ENCODE results near the gene HP1BP3.
"Not testable (repeated sequence)": the region's sequence is repeated elsewhere in the genome, so short reads cannot be mapped to it uniquely, and the experiment has no call there.

HP1BP3 gene

DNA sequence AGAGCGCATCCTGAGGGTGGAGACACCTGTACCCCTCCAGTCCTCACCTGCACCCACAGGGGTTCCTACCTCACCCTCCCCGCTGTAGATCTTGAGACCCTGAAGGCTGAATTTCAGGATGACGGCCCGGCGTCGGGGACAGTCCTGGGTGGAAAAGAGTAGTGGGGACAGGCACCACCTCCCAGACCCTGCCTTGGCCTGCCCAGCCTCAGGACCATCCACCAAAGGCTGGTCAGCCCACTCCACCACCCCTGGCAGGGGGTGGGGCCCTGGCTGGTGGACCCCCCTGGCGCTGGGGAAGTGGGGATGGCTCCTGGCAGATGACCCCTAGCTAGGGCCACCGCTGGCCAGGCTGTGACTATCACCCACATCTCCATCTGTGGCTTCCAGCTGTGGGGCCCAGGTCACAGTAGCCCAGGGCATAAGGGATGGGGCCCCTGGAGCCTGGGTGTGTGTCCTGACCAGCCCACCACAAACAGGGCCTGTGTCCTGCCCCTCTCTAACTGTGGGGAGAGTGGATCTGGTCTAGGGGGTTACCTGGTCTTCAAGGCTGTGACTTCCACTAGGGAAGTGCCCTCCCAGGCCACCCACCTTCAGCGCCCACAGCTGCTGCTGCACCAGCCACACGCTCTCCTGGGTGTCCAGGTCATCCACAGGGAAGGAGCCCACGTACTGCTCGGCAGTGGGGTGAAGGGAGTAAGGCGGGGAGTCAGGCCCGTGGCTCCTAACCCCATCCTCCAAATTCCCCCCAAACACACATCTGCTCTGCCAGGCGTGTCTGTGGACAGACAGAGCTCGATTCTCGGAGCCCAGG, 60.0 kb downstream of the HP1BP3 start:
- DNase-seq (ENCODE audit: low spot score) = no peak

DNA sequence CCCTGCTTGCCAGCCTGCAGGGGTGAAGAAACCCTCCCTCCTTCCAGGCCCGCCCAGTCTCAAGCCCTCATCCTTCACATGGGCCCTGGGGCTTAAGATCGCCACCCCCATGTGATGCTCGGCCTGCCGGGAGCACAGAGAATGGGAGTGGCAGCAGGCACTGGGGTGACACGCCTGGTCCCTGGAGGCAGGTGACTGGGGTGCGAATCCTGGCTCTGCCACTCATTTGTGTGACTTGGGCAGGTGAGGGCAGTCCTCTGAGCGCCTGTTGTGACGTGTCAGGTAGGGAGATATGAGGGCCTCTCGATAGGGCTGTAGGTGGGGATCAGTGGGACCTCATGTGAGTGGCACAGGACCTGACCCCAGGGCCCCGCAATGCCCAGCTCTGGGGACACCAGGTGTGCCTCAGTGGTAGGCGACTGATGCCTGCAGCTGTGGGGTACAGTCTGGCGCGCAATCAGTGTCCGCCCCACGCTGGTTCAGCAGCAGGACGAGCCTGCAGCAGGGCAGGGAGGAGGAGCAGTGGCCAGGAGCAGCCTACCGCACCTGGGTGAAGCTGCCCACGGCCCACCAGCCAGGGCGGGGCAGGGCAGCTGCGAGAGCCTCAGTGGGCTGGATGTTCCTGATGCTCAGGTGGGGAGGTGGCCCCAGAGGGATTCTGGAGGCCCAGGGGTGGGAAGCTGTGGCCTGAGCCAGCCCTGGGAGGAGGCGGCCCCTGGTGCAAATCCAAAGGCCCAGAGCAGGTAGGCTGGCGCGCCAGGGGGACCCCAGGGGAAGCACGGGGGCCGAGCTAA, 60.8 kb downstream of the HP1BP3 start:
- no peak for DNase-seq (ENCODE audit: low spot score)

DNA sequence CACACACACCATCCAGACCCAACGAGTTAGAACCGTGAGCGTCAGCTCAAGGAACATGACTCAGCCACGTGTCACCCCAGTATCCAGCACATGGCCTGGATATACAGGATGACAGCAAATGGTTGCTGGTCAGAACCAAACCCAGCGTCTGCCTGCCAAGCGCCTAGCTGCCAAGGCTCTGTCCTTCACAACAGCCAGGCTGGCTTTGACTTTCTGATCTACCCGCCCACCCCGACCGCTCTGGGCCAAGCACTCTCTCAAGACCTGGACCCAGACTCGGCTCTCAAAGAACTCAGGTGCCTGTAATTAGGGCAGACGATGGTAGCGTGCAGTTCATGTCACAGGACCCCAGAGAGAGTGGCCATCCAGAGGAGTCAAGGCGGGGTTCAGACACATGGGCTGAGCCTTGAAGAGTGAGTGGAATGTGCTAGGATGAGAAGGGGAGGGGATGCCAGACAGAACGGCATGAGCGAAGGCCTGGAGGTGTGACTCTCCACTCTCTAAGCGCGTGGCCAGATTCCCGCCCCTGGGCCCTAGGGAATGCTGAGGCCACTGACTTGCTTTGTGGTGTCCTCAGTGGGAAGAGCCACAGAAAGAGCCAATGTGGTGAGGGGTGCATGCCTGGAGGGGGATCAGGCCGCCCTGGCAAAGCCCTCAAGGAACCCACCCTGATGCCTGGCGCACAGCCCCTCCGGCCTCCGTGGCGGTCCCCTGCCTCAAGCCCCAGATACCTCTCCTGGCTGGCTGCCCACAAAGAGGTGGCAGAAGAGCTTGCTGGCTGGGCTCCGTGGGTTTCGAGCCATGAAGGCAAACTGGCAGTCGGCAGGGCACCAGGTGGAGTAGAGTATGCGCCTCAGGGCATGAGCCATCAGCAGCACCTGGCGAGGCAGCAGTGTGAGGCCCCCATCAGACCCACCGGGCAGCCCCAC, 61.7 kb downstream of the HP1BP3 start:
- DNase-seq (ENCODE audit: low spot score) = no peak

DNA sequence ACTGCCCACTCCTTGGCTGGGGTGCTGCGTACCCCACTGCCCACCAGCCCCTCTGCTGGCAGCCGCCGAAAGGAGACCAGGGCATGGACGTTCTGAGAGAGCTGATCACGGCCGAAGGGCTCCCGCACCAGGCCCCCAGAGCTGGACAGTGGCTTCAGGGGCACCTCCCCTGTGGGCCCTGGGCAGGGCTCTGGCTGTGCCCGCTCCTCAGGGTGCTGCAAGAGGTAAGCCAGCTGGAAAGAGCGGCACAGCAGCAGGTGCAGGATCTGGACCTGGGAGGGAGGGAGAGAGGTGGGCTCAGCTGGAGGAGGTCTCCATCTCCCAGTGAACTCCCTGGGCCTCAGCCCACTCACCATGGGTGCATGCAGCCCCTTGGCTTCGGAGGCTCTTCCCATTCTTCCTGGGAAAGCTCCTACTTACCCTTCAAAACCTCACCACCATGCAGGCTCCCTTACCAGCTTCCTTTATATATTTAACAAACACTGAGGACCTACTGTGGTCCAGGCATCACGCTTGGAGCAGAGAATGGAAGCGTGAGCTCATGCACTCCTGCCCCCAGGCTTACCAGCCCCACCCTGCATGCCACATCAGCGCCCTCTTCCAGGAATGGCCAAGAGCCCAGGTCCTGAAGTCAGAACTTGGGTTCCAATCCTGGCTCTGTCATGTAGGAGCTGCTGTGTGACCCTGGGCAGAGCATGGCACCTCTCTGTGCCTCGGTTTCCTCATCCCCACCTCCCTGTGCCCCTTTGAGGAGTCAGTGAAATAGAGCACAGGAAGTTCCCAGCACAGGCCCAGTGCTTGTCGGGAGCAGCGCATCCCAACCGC, 62.5 kb downstream of the HP1BP3 start:
- DNase-seq (ENCODE audit: low spot score) = no peak

DNA sequence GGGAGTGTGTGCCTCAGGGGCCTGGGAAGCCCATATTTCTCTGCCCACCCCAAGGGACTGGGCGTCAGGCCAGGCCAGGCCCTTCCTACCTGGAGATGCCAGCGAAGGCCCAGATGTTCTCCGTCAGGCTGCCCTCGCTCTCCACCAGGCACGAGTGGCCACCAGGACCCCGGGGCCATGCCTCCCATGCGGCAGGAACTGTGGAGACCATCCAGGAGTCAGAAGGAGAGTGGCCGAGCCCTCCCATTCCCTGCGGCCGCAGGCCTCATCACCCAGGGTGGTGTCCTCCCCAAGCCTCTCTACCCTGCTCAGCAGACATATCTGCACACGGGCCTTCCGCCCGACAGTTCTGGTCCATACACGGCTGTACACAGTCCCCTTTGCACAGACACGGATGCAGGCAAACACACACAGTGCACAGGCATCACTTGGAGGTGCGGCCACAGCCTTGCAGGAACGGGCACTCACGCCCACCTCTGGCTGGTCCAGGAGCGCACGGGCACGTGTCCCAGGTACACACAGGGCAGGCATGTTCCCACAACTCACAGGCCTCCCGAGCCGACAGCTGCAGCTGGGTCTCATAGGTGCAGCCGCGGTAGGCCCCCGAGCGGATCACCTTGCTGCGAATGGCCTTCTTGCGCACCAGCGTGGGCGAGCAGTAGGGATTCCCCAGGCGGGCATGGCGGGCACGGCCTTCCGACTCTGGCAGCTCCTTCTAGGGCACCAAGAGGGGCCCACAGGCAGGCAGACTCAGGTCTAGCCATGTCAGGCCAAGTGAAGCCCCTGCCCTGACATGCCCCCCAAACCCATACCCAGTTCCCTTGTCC, 63.4 kb downstream of the HP1BP3 start:
- no peak for DNase-seq (ENCODE audit: low spot score)

DNA sequence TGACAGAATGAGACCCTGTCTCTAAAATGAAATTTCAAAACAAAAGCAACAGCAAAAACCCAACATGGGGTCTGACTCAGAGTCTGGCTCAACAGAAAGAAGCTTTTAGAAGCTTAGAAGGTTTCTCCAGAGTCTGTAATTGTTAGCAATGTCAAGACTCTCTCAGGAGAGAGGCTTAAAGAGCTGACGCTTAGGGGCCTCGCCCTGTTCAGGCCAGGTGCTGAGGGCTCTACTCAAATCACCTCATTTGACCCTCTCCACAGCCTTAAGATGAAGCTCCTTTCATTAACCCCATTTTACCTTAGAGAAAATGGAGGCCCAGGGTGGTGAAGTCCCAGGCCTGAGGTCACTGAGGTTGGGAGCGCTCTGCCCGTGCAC, 64.0 kb downstream of the HP1BP3 start:
- no peak for DNase-seq (ENCODE audit: low spot score)

DNA sequence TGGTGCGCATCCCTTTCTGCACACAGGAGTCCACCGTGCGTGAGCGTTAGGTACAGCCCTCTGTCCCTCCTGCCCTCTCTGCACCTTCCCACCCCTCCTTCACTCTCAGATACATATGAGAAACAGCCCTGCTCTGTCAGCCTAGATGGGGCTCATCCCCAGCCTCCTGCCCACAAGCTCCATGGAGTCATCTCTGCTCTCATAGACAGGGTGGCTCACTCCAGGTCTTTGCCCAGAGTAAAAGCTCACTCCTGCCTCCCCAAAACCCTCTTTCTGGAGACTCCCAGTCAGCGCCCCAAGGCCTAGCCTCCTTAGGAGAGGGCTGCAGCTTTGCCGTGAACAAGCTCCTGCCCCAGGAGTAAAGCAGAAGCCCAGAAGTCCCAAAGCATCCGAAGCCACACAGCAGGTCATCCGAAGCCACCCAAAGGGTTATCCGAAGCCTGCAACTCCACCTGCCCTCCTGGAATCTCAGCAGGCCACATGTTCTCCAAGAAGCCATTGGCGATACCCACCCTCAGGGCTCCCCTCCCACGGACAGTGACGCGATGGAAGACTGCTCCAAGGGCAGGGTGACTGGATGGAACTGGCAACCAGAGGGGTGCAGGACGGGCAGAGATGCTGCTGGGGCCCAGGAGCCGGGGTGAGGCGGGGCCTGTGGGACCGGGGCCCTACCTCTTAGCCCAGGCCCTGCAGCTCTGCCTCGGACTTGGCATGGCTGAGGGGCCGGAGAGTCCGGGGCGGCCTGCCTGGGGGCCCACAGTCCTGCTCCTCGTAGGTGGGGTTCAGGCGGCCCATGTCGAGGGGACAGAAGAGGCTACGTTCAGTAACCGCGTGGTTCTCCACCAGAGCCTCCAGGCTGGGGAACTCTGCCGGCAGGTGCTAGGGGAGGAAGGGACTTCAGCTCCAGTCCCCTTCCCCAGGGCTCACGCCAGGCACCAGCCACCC, 65.7 kb downstream of the HP1BP3 start:
- DNase-seq (ENCODE audit: low spot score) = no peak

DNA sequence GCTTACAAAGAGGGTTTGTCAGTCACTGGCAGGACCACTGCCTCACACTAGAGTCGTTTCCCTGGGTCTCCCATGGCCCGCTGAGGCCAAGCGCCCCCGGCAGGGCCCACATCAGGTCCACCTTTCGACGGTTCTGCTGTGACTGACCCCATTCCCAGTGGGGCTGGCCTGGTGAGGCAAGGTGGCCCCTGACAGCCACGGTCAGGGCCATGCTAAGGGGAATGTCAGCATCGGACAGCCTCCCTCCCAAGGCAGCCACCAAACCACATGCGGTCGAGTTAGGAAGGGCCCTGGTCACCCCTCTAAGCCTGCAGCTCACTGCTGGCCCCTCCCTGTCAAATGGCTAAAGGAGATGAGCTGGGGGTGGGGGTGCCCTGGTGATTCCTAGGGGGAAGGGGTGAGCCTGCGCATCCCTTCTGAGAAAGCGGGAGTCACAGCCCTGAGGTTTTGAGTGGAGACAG, 66.4 kb downstream of the HP1BP3 start:
- no peak for DNase-seq (ENCODE audit: low spot score)

DNA sequence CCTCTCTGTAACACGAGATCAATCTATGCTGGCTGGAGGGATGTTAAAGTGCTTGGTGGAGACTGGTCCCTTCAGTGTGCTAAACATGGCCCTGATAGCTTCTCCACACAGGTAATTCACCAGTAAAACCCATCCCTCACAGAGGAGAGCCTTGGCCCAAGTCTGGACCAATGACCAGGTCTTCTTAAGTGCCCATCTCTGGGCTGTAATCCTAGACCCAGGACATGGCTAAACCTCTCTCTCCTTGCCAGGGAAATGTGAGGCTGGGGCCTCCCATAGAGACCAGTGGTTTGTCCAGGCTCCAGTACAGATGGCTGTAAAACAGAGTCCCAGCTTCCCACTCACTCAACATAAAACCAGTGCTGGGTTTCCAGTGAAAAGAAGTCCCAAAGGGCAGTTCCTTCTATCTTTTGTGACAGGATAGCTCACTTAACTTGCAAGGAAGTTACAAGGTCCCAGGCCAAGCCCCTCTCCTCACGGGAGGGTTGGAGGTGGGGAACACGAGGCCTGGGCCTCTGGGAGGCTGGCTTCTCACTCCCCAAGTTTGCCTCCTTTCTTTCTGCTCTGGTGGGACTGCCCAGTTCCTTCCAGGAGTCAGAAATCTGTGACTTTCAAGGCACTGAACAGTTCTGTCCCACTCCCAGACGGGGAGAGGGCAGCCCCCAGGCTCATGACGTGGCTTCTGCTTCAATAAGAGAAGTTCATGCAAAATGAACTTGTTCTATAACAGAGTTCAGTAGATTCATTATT, 67.1 kb downstream of the HP1BP3 start:
- no peak for DNase-seq (ENCODE audit: low spot score)

DNA sequence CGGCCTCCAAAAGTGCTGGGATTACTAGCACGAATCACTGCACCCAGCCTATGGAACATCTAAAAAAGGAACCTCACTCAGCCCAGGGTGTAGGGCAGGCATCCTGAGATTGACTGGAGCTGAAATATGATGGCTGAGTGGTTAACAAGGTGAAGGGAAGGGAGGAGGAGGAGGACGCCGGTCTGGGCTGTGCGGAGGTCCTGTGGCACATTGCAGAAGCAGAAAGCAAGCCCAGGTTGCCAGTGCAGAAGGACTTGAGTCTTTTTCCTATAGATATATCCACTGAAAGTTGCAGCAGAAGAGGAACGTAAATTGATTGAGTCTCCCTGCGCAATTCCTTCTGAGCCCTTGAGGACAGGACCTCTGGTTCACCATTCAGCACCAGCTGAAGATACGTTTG, 67.8 kb downstream of the HP1BP3 start:
- DNase-seq (ENCODE audit: low spot score) = no peak

DNA sequence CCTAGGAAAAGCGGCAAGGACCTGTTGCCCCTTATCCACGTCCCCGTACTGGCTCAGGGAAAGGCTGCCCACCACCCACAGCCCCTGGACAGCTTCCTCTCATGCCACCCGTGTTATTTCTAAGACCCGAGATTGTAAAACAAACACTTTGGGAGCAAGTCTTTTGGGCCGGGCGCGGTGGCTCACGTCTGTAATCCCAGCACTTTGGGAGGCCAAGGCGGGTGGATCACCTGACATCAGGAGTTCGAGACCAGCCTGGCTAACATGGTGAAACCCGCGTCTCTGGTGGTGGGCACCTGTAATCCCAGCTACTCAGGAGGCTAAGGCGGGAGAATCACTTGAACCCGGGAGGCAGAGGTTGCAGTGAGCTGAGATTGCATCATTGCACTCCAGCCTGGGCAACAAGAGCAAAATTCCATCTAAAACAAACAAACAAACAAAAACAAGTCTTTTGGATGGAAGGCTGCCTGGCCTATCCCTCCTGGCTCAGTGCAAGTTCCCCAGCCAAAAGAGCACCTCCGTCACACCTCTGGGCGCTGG, 68.7 kb downstream of the HP1BP3 start:
- DNase-seq (ENCODE audit: low spot score) = not testable (repeated sequence)

DNA sequence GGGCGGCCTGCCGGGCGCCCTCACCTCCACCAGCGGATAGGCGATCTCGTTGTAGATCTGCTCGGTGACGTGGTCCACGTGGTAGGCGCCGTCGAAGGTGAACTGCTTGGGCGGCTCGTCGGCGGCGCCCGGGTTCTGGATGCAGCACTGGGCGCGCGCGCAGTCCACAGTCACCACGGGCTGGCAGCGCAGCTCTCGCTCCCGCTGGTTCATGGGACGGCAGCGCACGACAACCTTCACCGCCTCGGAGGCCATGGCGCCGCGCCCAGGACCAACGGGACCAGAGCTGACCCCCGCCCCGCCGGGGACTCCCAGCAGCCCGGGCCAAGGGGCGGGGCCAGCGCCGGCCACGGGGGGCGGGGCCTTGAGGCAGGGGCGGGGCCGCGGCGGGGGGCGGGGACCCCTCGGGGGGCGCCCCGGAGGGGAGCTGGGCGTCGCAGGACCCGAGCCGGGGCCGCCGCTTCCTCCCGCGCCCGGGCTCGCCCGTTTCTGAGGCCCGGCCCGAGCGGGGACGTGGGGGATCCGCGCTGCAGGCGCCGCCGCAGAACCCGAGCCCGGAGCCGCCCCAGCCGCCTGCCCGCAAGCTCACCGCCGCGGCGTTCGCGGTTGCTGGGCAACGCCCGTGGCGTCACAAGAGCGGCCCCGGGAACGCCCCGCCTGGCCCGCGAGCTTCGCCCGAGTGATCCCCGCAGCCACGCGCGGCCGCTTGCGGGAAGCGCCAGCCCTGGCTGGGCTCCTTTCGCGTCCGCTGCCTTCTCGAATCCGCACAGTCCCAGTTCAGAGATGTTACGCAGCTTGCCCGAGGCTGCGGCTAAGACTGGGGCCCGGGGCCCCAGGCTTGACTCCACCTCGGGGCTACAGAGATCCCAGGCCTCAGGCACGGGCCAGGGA, 69.4 kb downstream of the HP1BP3 start, which contains the start of gene KIF17:
Gene KIF17 (minus strand): TSS at position 556 of the 891 bp plus-strand sequence. CDS start 301 bp downstream, at position 255.
- DNase-seq (ENCODE audit: low spot score) = no peak

DNA sequence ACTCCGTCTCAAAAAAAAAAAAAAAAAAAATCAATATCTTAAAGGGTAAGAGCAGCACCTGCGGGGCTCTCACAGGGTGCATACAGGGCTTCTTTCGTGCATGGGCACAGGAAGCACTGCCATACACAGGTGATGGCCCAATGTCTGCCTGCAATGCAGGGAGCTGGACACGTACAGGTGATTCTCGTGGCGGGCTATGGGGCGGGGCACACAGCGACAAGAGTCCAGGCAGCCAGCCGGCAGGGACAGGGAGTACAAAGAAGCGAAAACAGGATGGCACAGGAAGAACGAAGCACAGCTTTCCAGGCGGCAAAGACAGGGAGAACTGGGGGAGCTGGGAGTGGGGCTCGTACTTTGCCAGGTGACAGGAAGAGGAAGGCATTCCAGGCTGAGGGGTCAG, 70.9 kb downstream of the HP1BP3 start:
- DNase-seq (ENCODE audit: low spot score) = no peak

DNA sequence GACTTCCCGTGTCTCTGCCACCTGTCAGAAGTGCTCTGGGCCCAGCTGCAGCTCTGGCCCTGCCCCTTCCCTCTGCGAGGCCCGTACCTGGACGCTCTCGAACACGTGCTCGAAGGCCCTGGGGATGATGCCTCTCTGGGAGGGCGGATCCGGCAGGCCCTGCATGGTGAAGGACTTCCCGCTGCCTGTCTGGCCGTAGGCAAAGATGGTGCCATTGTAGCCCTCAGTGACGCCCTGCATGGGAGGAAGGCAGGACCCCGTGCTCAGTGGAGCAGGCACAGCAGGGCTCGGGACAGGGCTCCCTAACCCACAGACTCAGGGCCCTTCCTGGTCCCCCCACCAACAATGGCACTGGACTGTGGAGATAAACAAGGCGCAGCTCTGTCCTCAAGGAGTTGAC, 71.7 kb downstream of the HP1BP3 start:
- no peak for DNase-seq (ENCODE audit: low spot score)

DNA sequence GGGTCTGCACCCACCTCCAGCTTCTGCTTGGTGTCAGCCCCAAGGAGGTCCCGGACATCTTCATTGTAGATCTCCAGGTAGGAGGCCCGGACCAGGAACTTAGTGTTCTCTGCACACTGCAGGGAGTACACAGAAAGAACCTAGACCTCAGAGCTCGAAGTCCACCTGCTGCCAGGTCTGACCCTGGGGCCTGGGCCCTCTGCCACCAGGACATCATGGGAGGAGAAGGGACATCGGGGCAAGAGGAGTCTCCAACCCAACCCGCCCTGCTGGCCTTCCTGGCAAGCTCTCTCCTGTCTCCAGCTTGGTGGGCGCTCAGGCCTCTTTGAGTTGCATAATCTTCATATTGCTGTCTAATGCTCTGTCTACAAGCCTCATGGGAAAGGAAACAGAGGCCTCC, 73.7 kb downstream of the HP1BP3 start:
- DNase-seq (ENCODE audit: low spot score) = no peak

DNA sequence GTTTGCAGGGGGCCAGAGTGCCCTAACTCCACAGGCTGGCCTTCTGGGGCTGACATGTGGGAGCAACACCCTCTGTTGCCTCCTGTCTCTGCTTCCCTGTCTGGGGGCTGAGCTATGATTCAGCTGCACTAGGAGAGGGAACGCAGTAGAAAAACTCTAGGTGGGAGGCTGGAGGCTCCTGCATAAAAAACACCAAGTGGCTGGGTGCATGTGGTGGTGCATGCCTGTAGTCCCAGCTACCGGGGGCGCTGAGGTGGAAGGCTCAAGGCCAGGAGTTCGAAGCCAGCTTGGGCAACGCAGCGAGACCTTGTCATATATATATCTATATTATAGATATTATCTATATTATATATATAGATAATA, 74.9 kb downstream of the HP1BP3 start:
- no peak for DNase-seq (ENCODE audit: low spot score)

Data from pons (tissue), 1 donor.